Ishikawa (cell line): Measurements from ENCODE around the gene COA4.

Experiments used
- CEBPB ChIP-seq: IDR thresholded peaks from 2 replicates; pipeline ENCODE4 v1.6.1; 2012
- CREB1 ChIP-seq: IDR thresholded peaks from 2 replicates; pipeline ENCODE4 v1.6.1; 2012; ENCODE audit warnings: low read depth
- EGR1 ChIP-seq: IDR thresholded peaks from 2 replicates; pipeline ENCODE4 v1.6.1; 2012
- EP300 ChIP-seq: IDR thresholded peaks from 2 replicates; pipeline ENCODE4 v1.6.1; 2012; ENCODE audit warnings: borderline replicate concordance
- FOXM1 ChIP-seq: IDR thresholded peaks from 2 replicates; pipeline ENCODE4 v1.6.1; 2012; ENCODE audit warnings: low read depth, borderline replicate concordance
- MAX ChIP-seq: IDR thresholded peaks from 2 replicates; pipeline ENCODE4 v1.6.1; 2012
- NFIC ChIP-seq: IDR thresholded peaks from 2 replicates; pipeline ENCODE4 v1.6.1; 2012
- RAD21 ChIP-seq: IDR thresholded peaks from 2 replicates; pipeline ENCODE4 v1.6.1; 2012; ENCODE audit warnings: low read depth
- TAF1 ChIP-seq: IDR thresholded peaks from 2 replicates; pipeline ENCODE4 v1.6.1; 2012; ENCODE audit warnings: low read depth, mild to moderate bottlenecking
- TCF12 ChIP-seq: IDR thresholded peaks from 2 replicates; pipeline ENCODE4 v1.6.1; 2012; ENCODE audit warnings: low read depth
- TEAD4 ChIP-seq: IDR thresholded peaks from 2 replicates; pipeline ENCODE4 v1.6.1; 2012
- USF1 ChIP-seq: IDR thresholded peaks from 2 replicates; pipeline ENCODE4 v1.6.1; 2012
- YY1 ChIP-seq: IDR thresholded peaks from 2 replicates; pipeline ENCODE4 v1.6.1; 2012; ENCODE audit warnings: low read depth
- ZBTB7A ChIP-seq: IDR thresholded peaks from 2 replicates; pipeline ENCODE4 v1.6.1; 2012; ENCODE audit warnings: low read depth
- TF ChIP-seq, protein P1 (sequence below): IDR thresholded peaks from 2 replicates; pipeline ENCODE4 v1.6.1; 2012; ENCODE audit warnings: low read depth, mild to moderate bottlenecking

Gene COA4

GRCh38 chr11:73876424-73877310, at the start of gene COA4, which contains the start of gene PAAF1:
COA4 (minus strand) TSS chr11:73876846; CDS start chr11:73873378, 3,468 bp downstream.
PAAF1 (plus strand) TSS chr11:73876999; CDS start chr11:73877022, 23 bp downstream.
- TF ChIP-seq FOXM1, result 0 out of 2 replicates have a peak, but pooled peaks have one; percentile 6
- TF ChIP-seq TCF12, result peak; percentile 69
- no peak for TF ChIP-seq RAD21
- peak; percentile 97 for TF ChIP-seq MAX
- TF ChIP-seq YY1, result peak; percentile 88
- TF ChIP-seq EGR1, result no peak; the same call in 1 of the 2 replicates
- peak; percentile 53 for TF ChIP-seq CREB1
- TF ChIP-seq NFIC, result peak; percentile 19; the same call in 1 of the 2 replicates
- peak; percentile 63; the same call in 1 of the 2 replicates for TF ChIP-seq USF1
- TF ChIP-seq CEBPB, result no peak; the same call in 1 of the 2 replicates
- peak; percentile 96 for TF ChIP-seq TAF1
- no peak for TF ChIP-seq EP300
- TF ChIP-seq, protein P1, sequence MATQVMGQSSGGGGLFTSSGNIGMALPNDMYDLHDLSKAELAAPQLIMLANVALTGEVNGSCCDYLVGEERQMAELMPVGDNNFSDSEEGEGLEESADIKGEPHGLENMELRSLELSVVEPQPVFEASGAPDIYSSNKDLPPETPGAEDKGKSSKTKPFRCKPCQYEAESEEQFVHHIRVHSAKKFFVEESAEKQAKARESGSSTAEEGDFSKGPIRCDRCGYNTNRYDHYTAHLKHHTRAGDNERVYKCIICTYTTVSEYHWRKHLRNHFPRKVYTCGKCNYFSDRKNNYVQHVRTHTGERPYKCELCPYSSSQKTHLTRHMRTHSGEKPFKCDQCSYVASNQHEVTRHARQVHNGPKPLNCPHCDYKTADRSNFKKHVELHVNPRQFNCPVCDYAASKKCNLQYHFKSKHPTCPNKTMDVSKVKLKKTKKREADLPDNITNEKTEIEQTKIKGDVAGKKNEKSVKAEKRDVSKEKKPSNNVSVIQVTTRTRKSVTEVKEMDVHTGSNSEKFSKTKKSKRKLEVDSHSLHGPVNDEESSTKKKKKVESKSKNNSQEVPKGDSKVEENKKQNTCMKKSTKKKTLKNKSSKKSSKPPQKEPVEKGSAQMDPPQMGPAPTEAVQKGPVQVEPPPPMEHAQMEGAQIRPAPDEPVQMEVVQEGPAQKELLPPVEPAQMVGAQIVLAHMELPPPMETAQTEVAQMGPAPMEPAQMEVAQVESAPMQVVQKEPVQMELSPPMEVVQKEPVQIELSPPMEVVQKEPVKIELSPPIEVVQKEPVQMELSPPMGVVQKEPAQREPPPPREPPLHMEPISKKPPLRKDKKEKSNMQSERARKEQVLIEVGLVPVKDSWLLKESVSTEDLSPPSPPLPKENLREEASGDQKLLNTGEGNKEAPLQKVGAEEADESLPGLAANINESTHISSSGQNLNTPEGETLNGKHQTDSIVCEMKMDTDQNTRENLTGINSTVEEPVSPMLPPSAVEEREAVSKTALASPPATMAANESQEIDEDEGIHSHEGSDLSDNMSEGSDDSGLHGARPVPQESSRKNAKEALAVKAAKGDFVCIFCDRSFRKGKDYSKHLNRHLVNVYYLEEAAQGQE, result peak; percentile 2; the same call in 1 of the 2 replicates
- TF ChIP-seq ZBTB7A, result 0 out of 2 replicates have a peak, but pooled peaks have one; percentile 39
- TF ChIP-seq TEAD4, result peak; percentile 34; the same call in 1 of the 2 replicates

GRCh38 chr11:73921180-73921579, 44.5 kb upstream of the COA4 start:
- TF ChIP-seq RAD21, result no peak
- no peak for TF ChIP-seq ZBTB7A
- no peak for TF ChIP-seq CREB1
- TF ChIP-seq TEAD4, result no peak
- TF ChIP-seq USF1, result no peak
- no peak for TF ChIP-seq CEBPB
- TF ChIP-seq TCF12, result no peak
- TF ChIP-seq MAX, result no peak
- no peak for TF ChIP-seq NFIC
- TF ChIP-seq, protein P1, result no peak
- no peak for TF ChIP-seq TAF1
- TF ChIP-seq EGR1, result no peak
- no peak for TF ChIP-seq FOXM1
- no peak for TF ChIP-seq YY1
- no peak for TF ChIP-seq EP300

- TF ChIP-seq TEAD4 (no peak), MAX (no peak), CEBPB (no peak), TAF1 (no peak), YY1 (no peak), TCF12 (no peak), ZBTB7A (no peak), RAD21 (no peak), EGR1 (no peak), CREB1 (no peak), EP300 (no peak), USF1 (no peak), FOXM1 (no peak), NFIC (no peak)
- TF ChIP-seq, protein P1, result no peak
These were observed 39.8 kb upstream of the COA4 start for GRCh38 chr11:73916435-73916834.
